ENCODE data around the gene ADAMTSL4.

GRCh38 chr1:150558303-150558704 lies 9.1 kb downstream of the ADAMTSL4 start:
- TF ChIP-seq CTCF (IDR thresholded peaks at IDR 0.05 in 4 of 5, conservative IDR thresholded peaks at IDR 0.05 in 1 of 5) (no peak), POLR2A (IDR thresholded peaks at IDR 0.05) (no peak)

Measured in gastrocnemius medialis (tissue), 4 donors.